GM12873 (cell line): ENCODE measurements around the gene WDR18.

ENCODE experiments used
- CTCF ChIP-seq: IDR thresholded peaks from 2 replicates; pipeline ENCODE4 v1.5.1; 2012; ENCODE audit warnings: low read depth, mild to moderate bottlenecking, moderate library complexity, low read length, control low read depth; ENCODE audit not compliant: insufficient read depth; ENCODE audit errors: missing control alignments

The WDR18 gene

GRCh38 chr19:999379-999719, 15.2 kb downstream of the WDR18 start:
- TF ChIP-seq CTCF, result no peak

DNA sequence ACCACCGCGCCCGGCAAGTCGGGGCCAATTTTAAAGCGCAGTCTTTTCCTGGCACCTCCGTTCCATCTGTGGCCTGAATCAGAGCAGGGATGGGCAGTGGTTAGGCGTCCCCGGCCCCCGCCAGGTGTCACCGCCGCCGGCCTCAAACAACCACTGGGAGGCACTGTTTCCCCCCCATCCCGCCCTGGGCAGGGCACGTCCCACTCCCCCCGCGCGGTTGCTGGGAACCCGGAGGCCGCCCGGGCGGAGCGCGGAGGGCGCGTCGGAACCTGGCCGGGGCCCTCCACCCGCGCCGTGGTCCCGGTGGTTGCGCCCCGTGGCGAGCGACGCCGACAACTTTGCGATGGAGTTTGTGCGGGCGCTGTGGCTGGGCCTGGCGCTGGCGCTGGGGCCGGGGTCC, 15.9 kb downstream of the WDR18 start, which contains the start of gene GRIN3B:
Gene GRIN3B (plus strand): TSS at position 325 of the 400 bp plus-strand sequence. CDS start 19 bp downstream, at position 344.
- TF ChIP-seq CTCF, result peak; percentile 63

DNA sequence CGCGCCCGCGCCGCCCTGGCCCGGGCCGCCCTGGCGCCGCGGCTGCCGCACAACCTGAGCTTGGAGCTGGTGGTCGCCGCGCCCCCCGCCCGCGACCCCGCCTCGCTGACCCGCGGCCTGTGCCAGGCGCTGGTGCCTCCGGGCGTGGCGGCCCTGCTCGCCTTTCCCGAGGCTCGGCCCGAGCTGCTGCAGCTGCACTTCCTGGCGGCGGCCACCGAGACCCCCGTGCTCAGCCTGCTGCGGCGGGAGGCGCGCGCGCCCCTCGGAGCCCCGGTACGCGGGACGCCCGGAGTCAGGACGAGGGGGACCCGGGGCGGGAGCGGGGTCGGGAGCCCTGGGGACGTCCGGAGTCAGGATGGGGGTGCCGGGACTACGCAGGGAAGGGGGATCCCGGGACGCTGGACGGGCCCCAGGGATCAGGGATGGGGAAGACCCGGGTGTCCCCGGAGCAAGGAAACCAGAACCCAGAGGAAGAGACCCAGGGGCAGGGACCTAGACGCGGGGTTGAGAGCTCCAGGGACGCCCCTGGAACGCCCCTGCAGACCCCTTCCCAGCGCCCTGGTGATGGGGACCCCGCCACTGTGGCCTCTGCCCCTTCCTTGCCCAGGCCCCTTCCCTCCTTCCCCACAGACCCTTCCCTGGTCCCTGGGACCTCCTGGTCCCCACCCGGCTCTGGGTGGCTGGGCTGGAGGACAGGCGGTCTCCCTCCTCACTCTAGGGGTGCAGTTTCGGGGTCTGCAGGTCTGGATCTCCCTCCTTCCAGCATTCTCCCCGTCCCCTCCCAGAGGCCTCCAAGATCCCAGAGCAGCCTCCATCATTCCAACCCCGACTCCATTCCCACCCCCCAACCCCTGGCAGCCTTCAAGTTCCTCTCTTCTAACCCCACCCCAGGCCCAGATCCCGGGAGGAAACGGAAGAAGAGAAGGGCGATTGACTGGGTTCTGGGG, 16.7 kb downstream of the WDR18 start:
- no peak for TF ChIP-seq CTCF

DNA sequence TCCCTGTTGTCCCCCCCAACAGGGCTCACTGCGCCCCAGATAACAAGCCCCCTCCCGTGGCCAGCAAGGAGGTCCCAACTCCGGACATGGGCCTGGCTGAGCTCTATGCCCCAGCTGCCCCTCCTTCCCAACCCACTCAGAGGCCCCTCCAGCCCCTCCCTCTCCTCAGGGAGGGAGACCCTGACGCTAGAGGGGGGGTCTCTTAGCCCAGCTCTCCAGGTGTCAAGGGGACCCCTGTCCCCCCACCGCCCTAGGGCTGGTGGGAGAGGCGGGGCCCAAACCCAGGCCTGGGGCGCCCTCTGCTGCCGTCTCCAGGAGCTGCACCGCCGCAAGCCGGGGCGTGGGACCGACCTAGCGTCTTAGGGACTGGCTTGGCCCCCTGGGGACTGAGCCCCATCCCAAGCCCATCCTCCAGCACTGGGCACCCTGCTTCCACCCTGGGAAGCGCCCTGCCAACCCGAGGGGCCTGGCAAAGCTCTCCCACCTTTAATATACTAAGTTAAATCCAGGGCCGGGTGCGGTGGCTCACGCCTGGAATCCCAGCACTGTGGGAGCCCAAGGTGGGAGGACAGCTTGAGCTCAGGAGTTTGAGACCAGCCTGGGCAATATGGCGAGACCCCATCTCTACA, 17.5 kb downstream of the WDR18 start:
- TF ChIP-seq CTCF, result peak; percentile 89

DNA sequence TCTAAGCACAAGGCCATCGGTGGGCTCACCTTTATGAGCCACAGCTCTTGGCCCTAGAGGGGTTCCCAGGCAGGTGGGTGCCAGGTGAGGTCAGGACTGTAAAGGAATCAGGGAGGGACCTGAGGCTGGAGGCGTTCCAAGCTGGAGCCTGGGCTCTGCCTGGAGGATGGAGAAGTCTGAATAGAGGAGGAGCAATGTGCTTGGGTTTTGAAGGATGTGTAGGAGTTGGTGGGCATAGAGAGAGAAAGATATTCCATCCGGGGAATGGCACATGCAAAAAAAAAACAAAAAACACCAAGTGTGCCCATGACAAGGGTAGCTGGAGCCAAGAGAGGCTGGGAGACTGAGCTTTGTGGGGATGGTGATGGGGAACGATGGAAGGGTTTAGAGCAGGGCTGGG, 18.5 kb downstream of the WDR18 start:
- TF ChIP-seq CTCF, result no peak

DNA sequence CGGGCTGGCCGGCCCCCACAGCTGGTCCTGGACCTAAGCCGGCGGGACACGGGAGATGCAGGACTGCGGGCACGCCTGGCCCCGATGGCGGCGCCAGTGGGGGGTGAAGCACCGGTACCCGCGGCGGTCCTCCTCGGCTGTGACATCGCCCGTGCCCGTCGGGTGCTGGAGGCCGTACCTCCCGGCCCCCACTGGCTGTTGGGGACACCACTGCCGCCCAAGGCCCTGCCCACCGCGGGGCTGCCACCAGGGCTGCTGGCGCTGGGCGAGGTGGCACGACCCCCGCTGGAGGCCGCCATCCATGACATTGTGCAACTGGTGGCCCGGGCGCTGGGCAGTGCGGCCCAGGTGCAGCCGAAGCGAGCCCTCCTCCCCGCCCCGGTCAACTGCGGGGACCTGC, 19.1 kb downstream of the WDR18 start:
- no peak for TF ChIP-seq CTCF

DNA sequence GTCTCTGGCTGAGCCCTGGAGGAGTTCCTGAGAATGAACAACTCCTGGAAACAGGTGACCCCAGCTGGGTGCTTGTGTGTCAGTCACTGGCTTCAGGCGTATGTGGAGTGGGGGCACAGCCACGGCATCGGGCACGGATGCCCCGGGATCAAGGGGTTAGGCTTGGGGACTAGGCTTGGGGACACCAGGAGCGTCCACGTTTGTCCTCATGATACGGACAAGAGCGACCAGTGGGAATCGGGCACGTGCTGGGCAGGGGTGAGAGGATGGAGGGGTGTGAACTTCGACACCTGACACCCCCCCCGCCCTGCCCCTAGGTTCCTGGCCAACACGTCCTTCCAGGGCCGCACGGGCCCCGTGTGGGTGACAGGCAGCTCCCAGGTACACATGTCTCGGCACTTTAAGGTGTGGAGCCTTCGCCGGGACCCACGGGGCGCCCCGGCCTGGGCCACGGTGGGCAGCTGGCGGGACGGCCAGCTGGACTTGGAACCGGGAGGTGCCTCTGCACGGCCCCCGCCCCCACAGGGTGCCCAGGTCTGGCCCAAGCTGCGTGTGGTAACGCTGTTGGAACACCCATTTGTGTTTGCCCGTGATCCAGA, 20.2 kb downstream of the WDR18 start:
- no peak for TF ChIP-seq CTCF
